Heart left ventricle (tissue), 16 donors: ENCODE results near the gene SYT3. TPM values are rescaled to one million over a fixed set of nuclear protein-coding genes. Genes with fewer than 3 reads are reported as not detected.

Source experiments
- ATAC-seq, 4 donors: fragments of 200-7000 bp; cut with Tn5 transposase; one replicate each; pipeline ENCODE4 v1.9.1; 2020 to 2022; ENCODE audit warnings: moderate library complexity in 4 of 4, mild to moderate bottlenecking in 3 of 4, moderate number of reproducible peaks in 1 of 4
- DNase-seq, 5 donors: peaks; one replicate each; pipeline ENCODE4 v3.0.0-alpha.2; 2020
- H3K27ac ChIP-seq, 12 donors: fragments of 200-600 bp; sonication (generic) in 4 of 12; one replicate each; pipeline versions ENCODE4 v1.5.0 to v1.8.0; 2016 to 2022; ENCODE audit warnings: mild to moderate bottlenecking in 2 of 12
- H3K27me3 ChIP-seq, 9 donors: fragments of 200-600 bp; sonication (generic) in 2 of 9; one replicate each; pipeline versions ENCODE4 v1.5.1 to v1.8.0; 2016 to 2022; ENCODE audit warnings: mild to moderate bottlenecking in 3 of 9
- H3K36me3 ChIP-seq, 9 donors: fragments of 200-600 bp; sonication (generic) in 2 of 9; one replicate each; pipeline versions ENCODE4 v1.5.0 to v1.8.0; 2018 to 2022; ENCODE audit warnings: mild to moderate bottlenecking in 2 of 9
- H3K4me1 ChIP-seq, 12 donors: fragments of 200-600 bp; sonication (generic) in 4 of 12; one replicate each; pipeline versions ENCODE4 v1.5.0 to v1.8.0; 2016 to 2022; ENCODE audit warnings: mild to moderate bottlenecking in 3 of 12
- H3K4me3 ChIP-seq, 12 donors: fragments of 200-600 bp; sonication (generic) in 4 of 12; one replicate each; pipeline versions ENCODE4 v1.5.0 to v1.8.0; 2017 to 2022; ENCODE audit warnings: mild to moderate bottlenecking in 9 of 12, moderate library complexity in 4 of 12
- H3K9me3 ChIP-seq, 12 donors: fragments of 200-600 bp; sonication (generic) in 4 of 12; one replicate each; pipeline versions ENCODE4 v1.5.0 to v1.8.0; 2016 to 2022; ENCODE audit warnings: mild to moderate bottlenecking in 1 of 12
- POLR2A ChIP-seq, 2 donors: fragments of 450-650 bp; IDR thresholded peaks; one replicate each; pipeline ENCODE4 v1.6.1; 2017; ENCODE audit warnings: antibody characterized with exemption in 2 of 2, mild to moderate bottlenecking in 2 of 2, moderate library complexity in 2 of 2
- WGBS, 4 donors: extraction: QIAGEN DNeasy Blood & Tissue Kit in 2 of 4; methylation state at CpG; one replicate each; pipeline versions ENCODE4 v1.1.5 to v1.1.7; 2013 to 2018; 5-methylcytosine and 5-hydroxymethylcytosine counted together
- intact Hi-C, 10 donors: fragments of 100-400 bp; cut with DNase I; formaldehyde crosslinking; loops; one replicate each; pipeline versions ENCODE4 v1.11.1 to v1.14.2; 2022
- polyA plus RNA-seq, 2 donors: library from polyadenylated mRNA; stranded (reverse); fragments of 200-250 nt; gene quantifications; one replicate each; pipeline ENCODE4 v1.2.3, GENCODE V29; 2013
- total RNA-seq, 9 donors: library from RNA; depleted of rRNA in 2 of 9; stranded (reverse); fragments of >200 nt in 2 of 9; fragmentation: NEBNext Ultra II Directional in 3 of 9; extraction: Animal tissue kit (Norgen Biotek cat#: 25700) in 3 of 9; gene quantifications; one replicate each; pipeline versions ENCODE4 v1.1.0 to v1.2.4, GENCODE V29; 2016 to 2023
- TF ChIP-seq, protein P1 (sequence below), 12 donors: fragments of 200-600 bp; sonication (generic) in 4 of 12; IDR thresholded peaks; one replicate each; pipeline versions ENCODE4 v1.5.0 to v1.8.0; 2018 to 2022; ENCODE audit warnings: antibody characterized with exemption in 12 of 12, mild to moderate bottlenecking in 5 of 12
- donor health status: ischemic (EF 13 %, LVEDD 7.1; RV severe dilation, severe dysfunction).
- donor health status: healthy with polysubstance abuse.
- donor health status: DM: no; HTN: yes; CAD: no.
- donor health status: DM: no; HTN: no; CAD: no.
- donor health status: ischemic (EF 25% LVEDD 6.9; RV normal size, moderate dysfunction).
- donor health status: ischemic (EF 25% LVEDD 5.7; RV mildly dilated, moderate dysfunction).
- donor health status: healthy.
- donor health status: DM: yes; HTN: yes; CAD: no.
- donor health status: ischemic (EF 35%, LVEDD 5.7; RV mildly dilated, moderate dysfunction).
- donor health status: nonischemic (EF 11% LVEDD 7.7; RV severe dilation, severe dysfunction).
- donor health status: DM: yes; HTN: yes; CAD: no.
- donor health status: PGD.
- donor health status: ischemic (EF 29% LVEDD 5.4; RV normal size, mild dysfunction).
- donor health status: nonischemic (EF 23%, LVEDD 6.1; RV moderate dilation, normal function).

SYT3 gene
- total and polyA plus RNA-seq, 11 donors = 0.06 to 0.75 (median 0.20) TPM; not detected in 6

GRCh38 chr19:50646074-50646807 lies 6.6 kb upstream of the SYT3 start:
- no peak for TF ChIP-seq POLR2A (IDR thresholded peaks at IDR 0.05)
- TF ChIP-seq, protein P1, sequence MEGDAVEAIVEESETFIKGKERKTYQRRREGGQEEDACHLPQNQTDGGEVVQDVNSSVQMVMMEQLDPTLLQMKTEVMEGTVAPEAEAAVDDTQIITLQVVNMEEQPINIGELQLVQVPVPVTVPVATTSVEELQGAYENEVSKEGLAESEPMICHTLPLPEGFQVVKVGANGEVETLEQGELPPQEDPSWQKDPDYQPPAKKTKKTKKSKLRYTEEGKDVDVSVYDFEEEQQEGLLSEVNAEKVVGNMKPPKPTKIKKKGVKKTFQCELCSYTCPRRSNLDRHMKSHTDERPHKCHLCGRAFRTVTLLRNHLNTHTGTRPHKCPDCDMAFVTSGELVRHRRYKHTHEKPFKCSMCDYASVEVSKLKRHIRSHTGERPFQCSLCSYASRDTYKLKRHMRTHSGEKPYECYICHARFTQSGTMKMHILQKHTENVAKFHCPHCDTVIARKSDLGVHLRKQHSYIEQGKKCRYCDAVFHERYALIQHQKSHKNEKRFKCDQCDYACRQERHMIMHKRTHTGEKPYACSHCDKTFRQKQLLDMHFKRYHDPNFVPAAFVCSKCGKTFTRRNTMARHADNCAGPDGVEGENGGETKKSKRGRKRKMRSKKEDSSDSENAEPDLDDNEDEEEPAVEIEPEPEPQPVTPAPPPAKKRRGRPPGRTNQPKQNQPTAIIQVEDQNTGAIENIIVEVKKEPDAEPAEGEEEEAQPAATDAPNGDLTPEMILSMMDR (IDR thresholded peaks at IDR 0.05) = no peak
- H3K4me1 ChIP-seq = no peaks in the 10 kb centered on the region
- DNase-seq (no peak), ATAC-seq (no peak)
- no peak overlapping the region for H3K4me3 ChIP-seq
- peaks cover 0 to 57% (median 13%) of the 10 kb centered on the region in 9 donors for H3K27me3 ChIP-seq
- 31 to 47% (median 38%) methylated on average over 6 of the region's 6 CpGs for WGBS, 4 donors
- no peaks in the 10 kb centered on the region for H3K9me3 ChIP-seq
- H3K27ac ChIP-seq = no peak overlapping the region
- H3K36me3 ChIP-seq = no peaks in the 10 kb centered on the region
- intact Hi-C loops = no loop called here

DNA sequence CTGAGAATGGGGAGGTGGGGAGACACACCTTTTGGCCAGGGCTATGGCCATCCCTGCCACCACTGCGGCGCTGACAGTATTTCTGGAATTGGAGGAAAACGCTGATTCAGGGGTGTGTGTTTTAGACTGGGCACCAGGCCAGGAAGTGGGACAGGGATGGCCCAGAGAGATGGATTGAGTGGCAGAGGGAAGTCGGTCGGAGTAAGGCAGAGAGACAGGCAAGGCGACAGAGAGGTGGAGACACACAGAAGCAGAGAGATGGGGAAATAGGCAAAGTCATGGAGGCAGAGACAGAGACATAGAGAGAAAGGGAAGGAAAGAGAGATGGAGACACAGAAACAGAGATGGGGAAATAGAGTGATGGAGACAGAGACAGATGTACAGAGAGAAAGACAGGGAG lies 5.4 kb upstream of the SYT3 start:
- Histone ChIP-seq H3K36me3 (no peaks in the 10 kb centered on the region), H3K27ac (no peak overlapping the region), H3K4me3 (no peak overlapping the region), H3K9me3 (no peaks in the 10 kb centered on the region), H3K4me1 (no peaks in the 10 kb centered on the region), H3K27me3 (peaks cover 0 to 65% (median 18%) of the 10 kb centered on the region in 9 donors)
- ATAC-seq (no peak), DNase-seq (no peak)
- TF ChIP-seq, protein P1 (IDR thresholded peaks at IDR 0.05) = no peak
- TF ChIP-seq POLR2A (IDR thresholded peaks at IDR 0.05) = no peak
- intact Hi-C loops = no loop called here
- 61 to 71% (median 67%) methylated on average over 6 of the region's 6 CpGs for WGBS, 4 donors

DNA sequence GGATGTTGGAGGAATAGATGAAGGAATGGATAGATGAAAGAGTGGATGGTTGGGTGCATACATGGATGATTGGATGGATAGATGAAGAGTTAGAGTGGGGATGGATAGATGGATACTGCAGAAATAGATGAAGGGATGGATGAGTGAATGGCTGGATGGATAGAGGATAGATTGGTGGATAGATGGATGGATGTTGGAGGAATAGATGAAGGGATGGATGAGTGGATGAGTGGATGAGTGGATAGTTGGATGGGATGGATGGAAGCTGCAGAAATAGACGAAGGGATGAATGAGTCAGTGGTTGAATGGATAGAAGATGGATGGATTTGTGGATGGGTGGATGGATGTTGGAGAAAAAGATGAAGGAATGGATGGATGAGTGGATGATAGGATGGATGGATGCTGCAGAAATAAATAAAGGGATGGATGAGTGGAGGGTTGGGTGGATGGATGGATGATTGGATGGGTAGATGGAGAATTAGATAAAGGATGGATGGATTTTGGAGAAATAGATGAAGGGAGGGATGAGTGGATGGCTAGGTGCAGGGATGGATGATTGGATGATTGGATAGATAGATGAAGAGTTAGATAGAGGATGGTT lies 4.7 kb upstream of the SYT3 start:
- H3K4me3 ChIP-seq = no peak overlapping the region
- TF ChIP-seq, protein P1 (IDR thresholded peaks at IDR 0.05) = no peak
- no peak for TF ChIP-seq POLR2A (IDR thresholded peaks at IDR 0.05)
- peaks cover 0 to 2% (median 0%) of the 10 kb centered on the region in 12 donors for H3K4me1 ChIP-seq
- DNase-seq (no peak), ATAC-seq (no peak)
- no peaks in the 10 kb centered on the region for H3K36me3 ChIP-seq
- H3K9me3 ChIP-seq = no peaks in the 10 kb centered on the region
- no peak overlapping the region for H3K27ac ChIP-seq
- peaks cover 0 to 69% (median 18%) of the 10 kb centered on the region in 9 donors for H3K27me3 ChIP-seq
- 34 to 48% (median 37%) methylated on average over 1 of the region's 1 CpG for WGBS, 4 donors
- intact Hi-C loops = no loop called here

- WGBS, 4 donors = 69 to 78% (median 69%) methylated on average over 2 of the region's 2 CpGs
- intact Hi-C loops = no loop called here
- H3K4me3 ChIP-seq = no peak overlapping the region
These were observed 687 bp upstream of the SYT3 start for GRCh38 chr19:50640368-50640767.

More at GRCh38 chr19:50640368-50640767, 687 bp upstream of the SYT3 start:
- Histone ChIP-seq H3K27ac (no peak overlapping the region), H3K4me1 (peaks cover 0 to 9% (median 0%) of the 10 kb centered on the region in 12 donors), H3K27me3 (peaks cover 5 to 76% (median 19%) of the 10 kb centered on the region in 9 donors), H3K36me3 (no peaks in the 10 kb centered on the region), H3K9me3 (peaks cover 0 to 4% (median 0%) of the 10 kb centered on the region in 12 donors)
- DNase-seq (no peak), ATAC-seq (no peak)
- TF ChIP-seq POLR2A (IDR thresholded peaks at IDR 0.05) = no peak
- TF ChIP-seq, protein P1 (IDR thresholded peaks at IDR 0.05) = no peak
